ENCODE data around the gene CMAS.

DNA sequence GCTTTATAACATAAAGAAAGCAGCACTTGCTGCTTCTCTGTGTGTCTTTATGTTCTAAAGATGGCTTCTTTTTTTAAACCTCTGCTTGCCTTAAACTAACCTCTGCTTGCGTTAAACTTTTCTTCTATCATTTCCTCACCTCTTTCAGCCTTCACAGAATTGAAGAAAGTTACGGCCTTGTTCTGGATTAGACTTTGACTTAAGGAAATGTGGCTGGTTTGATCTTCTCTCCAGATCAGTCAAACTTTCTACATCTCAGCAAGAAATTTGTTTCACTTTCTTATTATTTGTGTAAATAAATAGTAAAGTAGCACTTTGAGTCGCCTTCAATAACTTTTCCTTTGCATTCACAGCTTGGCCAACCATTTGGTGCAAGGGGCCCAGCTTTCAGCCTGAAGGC is 64.2 kb downstream of the CMAS start:
- TF ChIP-seq, protein P1, sequence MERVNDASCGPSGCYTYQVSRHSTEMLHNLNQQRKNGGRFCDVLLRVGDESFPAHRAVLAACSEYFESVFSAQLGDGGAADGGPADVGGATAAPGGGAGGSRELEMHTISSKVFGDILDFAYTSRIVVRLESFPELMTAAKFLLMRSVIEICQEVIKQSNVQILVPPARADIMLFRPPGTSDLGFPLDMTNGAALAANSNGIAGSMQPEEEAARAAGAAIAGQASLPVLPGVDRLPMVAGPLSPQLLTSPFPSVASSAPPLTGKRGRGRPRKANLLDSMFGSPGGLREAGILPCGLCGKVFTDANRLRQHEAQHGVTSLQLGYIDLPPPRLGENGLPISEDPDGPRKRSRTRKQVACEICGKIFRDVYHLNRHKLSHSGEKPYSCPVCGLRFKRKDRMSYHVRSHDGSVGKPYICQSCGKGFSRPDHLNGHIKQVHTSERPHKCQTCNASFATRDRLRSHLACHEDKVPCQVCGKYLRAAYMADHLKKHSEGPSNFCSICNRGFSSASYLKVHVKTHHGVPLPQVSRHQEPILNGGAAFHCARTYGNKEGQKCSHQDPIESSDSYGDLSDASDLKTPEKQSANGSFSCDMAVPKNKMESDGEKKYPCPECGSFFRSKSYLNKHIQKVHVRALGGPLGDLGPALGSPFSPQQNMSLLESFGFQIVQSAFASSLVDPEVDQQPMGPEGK (CRISPR knock-in tag; IDR thresholded peaks at IDR 0.05; ENCODE audit: borderline replicate concordance): no peak
- no peak for TF ChIP-seq ZC3H10 (CRISPR knock-in tag; IDR thresholded peaks at IDR 0.05)
- TF ChIP-seq ESRRG (CRISPR knock-in tag; IDR thresholded peaks at IDR 0.05): no peak
- no peak for TF ChIP-seq RARB (CRISPR knock-in tag; IDR thresholded peaks at IDR 0.05)
- TF ChIP-seq, protein P2, sequence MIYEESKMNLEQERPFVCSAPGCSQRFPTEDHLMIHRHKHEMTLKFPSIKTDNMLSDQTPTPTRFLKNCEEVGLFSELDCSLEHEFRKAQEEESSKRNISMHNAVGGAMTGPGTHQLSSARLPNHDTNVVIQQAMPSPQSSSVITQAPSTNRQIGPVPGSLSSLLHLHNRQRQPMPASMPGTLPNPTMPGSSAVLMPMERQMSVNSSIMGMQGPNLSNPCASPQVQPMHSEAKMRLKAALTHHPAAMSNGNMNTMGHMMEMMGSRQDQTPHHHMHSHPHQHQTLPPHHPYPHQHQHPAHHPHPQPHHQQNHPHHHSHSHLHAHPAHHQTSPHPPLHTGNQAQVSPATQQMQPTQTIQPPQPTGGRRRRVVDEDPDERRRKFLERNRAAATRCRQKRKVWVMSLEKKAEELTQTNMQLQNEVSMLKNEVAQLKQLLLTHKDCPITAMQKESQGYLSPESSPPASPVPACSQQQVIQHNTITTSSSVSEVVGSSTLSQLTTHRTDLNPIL (CRISPR knock-in tag; IDR thresholded peaks at IDR 0.05; ENCODE audit: low read depth): no peak
- TF ChIP-seq ZFP30 (CRISPR knock-in tag; IDR thresholded peaks at IDR 0.05): no peak
- no peak for TF ChIP-seq ZFP3 (CRISPR knock-in tag; IDR thresholded peaks at IDR 0.05)
- TF ChIP-seq, protein P3, sequence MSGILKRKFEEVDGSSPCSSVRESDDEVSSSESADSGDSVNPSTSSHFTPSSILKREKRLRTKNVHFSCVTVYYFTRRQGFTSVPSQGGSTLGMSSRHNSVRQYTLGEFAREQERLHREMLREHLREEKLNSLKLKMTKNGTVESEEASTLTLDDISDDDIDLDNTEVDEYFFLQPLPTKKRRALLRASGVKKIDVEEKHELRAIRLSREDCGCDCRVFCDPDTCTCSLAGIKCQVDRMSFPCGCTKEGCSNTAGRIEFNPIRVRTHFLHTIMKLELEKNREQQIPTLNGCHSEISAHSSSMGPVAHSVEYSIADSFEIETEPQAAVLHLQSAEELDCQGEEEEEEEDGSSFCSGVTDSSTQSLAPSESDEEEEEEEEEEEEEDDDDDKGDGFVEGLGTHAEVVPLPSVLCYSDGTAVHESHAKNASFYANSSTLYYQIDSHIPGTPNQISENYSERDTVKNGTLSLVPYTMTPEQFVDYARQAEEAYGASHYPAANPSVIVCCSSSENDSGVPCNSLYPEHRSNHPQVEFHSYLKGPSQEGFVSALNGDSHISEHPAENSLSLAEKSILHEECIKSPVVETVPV (CRISPR knock-in tag; IDR thresholded peaks at IDR 0.05): no peak

Measured in SK-N-SH treated with all-trans-retinoic acid at 6 μM for 48 hours (cell line).